Measurements from ENCODE around the gene SNRPD3. TPM values are rescaled to one million over a fixed set of nuclear protein-coding genes. Genes with fewer than 3 reads are reported as not detected.
"Not testable (repeated sequence)": the region's sequence is repeated elsewhere in the genome, so short reads cannot be mapped to it uniquely, and the experiment has no call there.

Gene SNRPD3
- total RNA-seq, 6 experiments from 2014 or later: 98.9 to 108 (median 104) TPM

GRCh38 chr22:24594569-24595120 lies 38.8 kb downstream of the SNRPD3 start:
- no peaks in the 10 kb centered on the region for H3K9me3 Mint-ChIP-seq
- no peak for DNase-seq
- H3K4me3 Mint-ChIP-seq: no peak overlapping the region
- H3K36me3 Mint-ChIP-seq (ENCODE audit: low read depth): no peaks in the 10 kb centered on the region
- H3K27ac Mint-ChIP-seq: no peak overlapping the region
- H3K27me3 Mint-ChIP-seq (ENCODE audit: insufficient read depth): peaks cover 3% of the 10 kb centered on the region
- no peak for TF ChIP-seq CTCF (IDR thresholded peaks at IDR 0.05)
- H3K4me1 Mint-ChIP-seq (ENCODE audit: low read depth): no peaks in the 10 kb centered on the region

- H3K4me1 Mint-ChIP-seq (ENCODE audit: low read depth): no peaks in the 10 kb centered on the region
- H3K27ac Mint-ChIP-seq: no peak overlapping the region
- no peak overlapping the region for H3K4me3 Mint-ChIP-seq
- no peak for DNase-seq
- H3K9me3 Mint-ChIP-seq: no peaks in the 10 kb centered on the region
- H3K27me3 Mint-ChIP-seq (ENCODE audit: insufficient read depth): peaks cover 3% of the 10 kb centered on the region
- TF ChIP-seq CTCF (IDR thresholded peaks at IDR 0.05): no peak
- no peaks in the 10 kb centered on the region for H3K36me3 Mint-ChIP-seq (ENCODE audit: low read depth)
Observed at GRCh38 chr22:24595228-24595627, 39.4 kb downstream of the SNRPD3 start.

- no peak for TF ChIP-seq CTCF (IDR thresholded peaks at IDR 0.05)
- no peaks in the 10 kb centered on the region for H3K9me3 Mint-ChIP-seq
- no peaks in the 10 kb centered on the region for H3K4me1 Mint-ChIP-seq (ENCODE audit: low read depth)
- no peak for DNase-seq
- H3K27ac Mint-ChIP-seq: no peak overlapping the region
- H3K27me3 Mint-ChIP-seq (ENCODE audit: insufficient read depth): peaks cover 3% of the 10 kb centered on the region; the same call in 1 of the 2 replicates
- no peaks in the 10 kb centered on the region for H3K36me3 Mint-ChIP-seq (ENCODE audit: low read depth)
- H3K4me3 Mint-ChIP-seq: no peak overlapping the region
Observed at GRCh38 chr22:24595863-24596262, 40.1 kb downstream of the SNRPD3 start.

GRCh38 chr22:24597076-24597475 lies 41.3 kb downstream of the SNRPD3 start:
- not testable (repeated sequence) for H3K27ac Mint-ChIP-seq; H3K4me1 Mint-ChIP-seq (ENCODE audit: low read depth); H3K4me3 Mint-ChIP-seq; H3K9me3 Mint-ChIP-seq; DNase-seq; H3K36me3 Mint-ChIP-seq (ENCODE audit: low read depth); H3K27me3 Mint-ChIP-seq (ENCODE audit: insufficient read depth)

- no peak for TF ChIP-seq CTCF (IDR thresholded peaks at IDR 0.05)
- no peak overlapping the region for H3K4me3 Mint-ChIP-seq
- peaks cover 1% of the 10 kb centered on the region; the same call in 1 of the 2 replicates for H3K27me3 Mint-ChIP-seq (ENCODE audit: insufficient read depth)
- no peak for DNase-seq
- no peaks in the 10 kb centered on the region for H3K9me3 Mint-ChIP-seq
- H3K27ac Mint-ChIP-seq: no peak overlapping the region
- peaks cover 14% of the 10 kb centered on the region for H3K4me1 Mint-ChIP-seq (ENCODE audit: low read depth)
- no peaks in the 10 kb centered on the region for H3K36me3 Mint-ChIP-seq (ENCODE audit: low read depth)
Observed at GRCh38 chr22:24599514-24599913, 43.7 kb downstream of the SNRPD3 start.

GRCh38 chr22:24599958-24600715 lies 44.3 kb downstream of the SNRPD3 start:
- H3K27ac Mint-ChIP-seq; H3K36me3 Mint-ChIP-seq (ENCODE audit: low read depth); DNase-seq; H3K9me3 Mint-ChIP-seq; H3K4me3 Mint-ChIP-seq; H3K27me3 Mint-ChIP-seq (ENCODE audit: insufficient read depth): not testable (repeated sequence)
- peaks cover 14% of the 10 kb centered on the region for H3K4me1 Mint-ChIP-seq (ENCODE audit: low read depth)

Data from HFFc6 (cell line).